Esophagus muscularis mucosa (tissue), 4 donors: ENCODE results near the gene ARHGAP4.

Experiments
- CTCF ChIP-seq, 3 experiments: fragments of 200-600 bp in 2 of 3; fragments of 450-650 bp in 1 of 3; sonication (generic) in 2 of 3; IDR thresholded peaks; one replicate each; pipeline ENCODE4 v1.5.1; 2017 to 2019; ENCODE audit warnings: antibody characterized with exemption in 3 of 3, mild to moderate bottlenecking in 2 of 3, moderate library complexity in 1 of 3
- EP300 ChIP-seq: sonication (generic); formaldehyde crosslinking; IDR thresholded peaks from one replicate; pipeline ENCODE4 v1.6.1; 2017; ENCODE audit warnings: antibody characterized with exemption
- POLR2A ChIP-seq: fragments of 450-650 bp; IDR thresholded peaks from one replicate; pipeline ENCODE4 v1.6.1; 2017; ENCODE audit warnings: antibody characterized with exemption, moderate library complexity, mild to moderate bottlenecking, low read depth
- POLR2AphosphoS5 ChIP-seq, 2 donors: sonication (generic); formaldehyde crosslinking; IDR thresholded peaks; one replicate each; pipeline ENCODE4 v1.6.1; 2017; ENCODE audit warnings: antibody characterized with exemption in 2 of 2

GRCh38 chrX:153921070-153921469 is 5.0 kb downstream of the ARHGAP4 start:
- no peak for TF ChIP-seq POLR2AphosphoS5 (IDR thresholded peaks at IDR 0.05)
- no peak for TF ChIP-seq CTCF (IDR thresholded peaks at IDR 0.05)
- TF ChIP-seq POLR2A, result no peak
- TF ChIP-seq EP300, result no peak
